ENCODE measurements around the gene STXBP5L.

DNA sequence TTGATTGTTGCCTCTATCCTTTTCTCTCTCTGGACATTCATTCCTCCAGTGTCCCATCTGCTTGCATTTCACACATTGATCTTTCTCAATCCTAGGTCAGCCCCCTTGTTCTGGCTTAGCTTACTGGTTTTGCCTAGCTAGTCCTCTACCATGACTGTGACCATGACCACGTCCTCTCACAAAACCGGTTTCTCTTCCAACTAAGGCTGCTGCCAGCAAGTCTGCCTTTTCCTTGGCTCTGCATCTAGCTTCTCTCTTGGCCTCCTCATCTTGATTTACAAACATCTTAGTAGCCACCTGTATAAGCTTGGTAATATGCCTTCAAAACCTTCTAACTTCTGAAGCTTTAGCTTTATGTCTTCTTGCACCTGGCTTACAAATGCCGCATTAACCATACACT, 167.2 kb downstream of the STXBP5L start:
- TF ChIP-seq, protein P1, sequence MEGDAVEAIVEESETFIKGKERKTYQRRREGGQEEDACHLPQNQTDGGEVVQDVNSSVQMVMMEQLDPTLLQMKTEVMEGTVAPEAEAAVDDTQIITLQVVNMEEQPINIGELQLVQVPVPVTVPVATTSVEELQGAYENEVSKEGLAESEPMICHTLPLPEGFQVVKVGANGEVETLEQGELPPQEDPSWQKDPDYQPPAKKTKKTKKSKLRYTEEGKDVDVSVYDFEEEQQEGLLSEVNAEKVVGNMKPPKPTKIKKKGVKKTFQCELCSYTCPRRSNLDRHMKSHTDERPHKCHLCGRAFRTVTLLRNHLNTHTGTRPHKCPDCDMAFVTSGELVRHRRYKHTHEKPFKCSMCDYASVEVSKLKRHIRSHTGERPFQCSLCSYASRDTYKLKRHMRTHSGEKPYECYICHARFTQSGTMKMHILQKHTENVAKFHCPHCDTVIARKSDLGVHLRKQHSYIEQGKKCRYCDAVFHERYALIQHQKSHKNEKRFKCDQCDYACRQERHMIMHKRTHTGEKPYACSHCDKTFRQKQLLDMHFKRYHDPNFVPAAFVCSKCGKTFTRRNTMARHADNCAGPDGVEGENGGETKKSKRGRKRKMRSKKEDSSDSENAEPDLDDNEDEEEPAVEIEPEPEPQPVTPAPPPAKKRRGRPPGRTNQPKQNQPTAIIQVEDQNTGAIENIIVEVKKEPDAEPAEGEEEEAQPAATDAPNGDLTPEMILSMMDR (IDR thresholded peaks at IDR 0.05): no peak
- TF ChIP-seq EP300 (IDR thresholded peaks at IDR 0.05): no peak

All from esophagus muscularis mucosa (tissue), 3 donors.